Measurements from ENCODE around the gene GALNT17.

The GALNT17 gene

DNA sequence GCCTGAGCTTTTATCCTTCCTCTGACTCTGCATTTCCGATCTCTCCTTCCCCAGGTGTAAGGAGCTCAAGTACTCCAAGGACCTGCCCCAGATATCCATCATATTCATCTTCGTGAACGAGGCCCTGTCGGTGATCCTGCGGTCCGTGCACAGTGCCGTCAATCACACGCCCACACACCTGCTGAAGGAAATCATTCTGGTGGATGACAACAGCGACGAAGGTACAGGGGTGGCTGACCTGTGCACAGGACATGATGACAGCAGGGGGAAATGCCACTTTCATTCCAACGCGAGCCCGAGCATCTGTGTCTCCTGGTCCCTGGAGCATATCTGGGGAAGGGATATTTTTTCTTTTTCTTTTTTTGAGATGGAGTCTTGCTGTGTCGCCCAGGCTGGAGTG is 256.2 kb downstream of the GALNT17 start:
- H3K27ac Mint-ChIP-seq = no peak overlapping the region
- H3K9me3 Mint-ChIP-seq = peaks cover 8% of the 10 kb centered on the region in 2 donors
- no peak overlapping the region for H3K4me3 Mint-ChIP-seq
- peaks cover 2% of the 10 kb centered on the region for H3K36me3 Mint-ChIP-seq (ENCODE audit: insufficient read depth)
- H3K27me3 Mint-ChIP-seq = no peaks in the 10 kb centered on the region
- no peak for DNase-seq
- H3K4me1 Mint-ChIP-seq (ENCODE audit: low read depth in 2 of 2) = no peaks in the 10 kb centered on the region
- ATAC-seq (replicated peaks) = no peak

DNA sequence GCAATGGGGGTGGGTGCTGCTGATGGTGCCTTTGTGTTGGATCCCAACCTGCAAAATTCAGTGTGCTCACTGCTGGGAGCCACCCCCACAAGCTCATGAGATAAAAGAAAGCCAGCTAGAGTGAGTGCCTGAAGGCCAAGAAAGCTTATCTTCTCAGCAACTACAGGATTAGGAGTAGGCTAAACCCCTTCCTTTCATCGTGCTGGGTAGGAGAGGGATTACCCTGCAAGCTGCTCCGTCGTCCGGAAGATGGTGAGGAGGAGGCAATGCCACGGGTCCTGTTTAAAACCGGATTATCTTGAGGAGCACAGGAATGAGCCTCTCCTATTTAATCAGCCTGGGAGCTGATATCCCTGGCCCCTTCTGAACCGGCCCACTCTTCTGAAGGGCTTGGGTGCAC is 258.0 kb downstream of the GALNT17 start:
- Mint-ChIP-seq H3K4me1 (ENCODE audit: low read depth in 2 of 2) (no peaks in the 10 kb centered on the region), H3K27ac (no peak overlapping the region), H3K9me3 (peaks cover 7 to 10% of the 10 kb centered on the region in 2 donors), H3K4me3 (no peak overlapping the region), H3K27me3 (no peaks in the 10 kb centered on the region), H3K36me3 (ENCODE audit: insufficient read depth) (peaks cover 2% of the 10 kb centered on the region)
- ATAC-seq (replicated peaks) (no peak), DNase-seq (no peak)

DNA sequence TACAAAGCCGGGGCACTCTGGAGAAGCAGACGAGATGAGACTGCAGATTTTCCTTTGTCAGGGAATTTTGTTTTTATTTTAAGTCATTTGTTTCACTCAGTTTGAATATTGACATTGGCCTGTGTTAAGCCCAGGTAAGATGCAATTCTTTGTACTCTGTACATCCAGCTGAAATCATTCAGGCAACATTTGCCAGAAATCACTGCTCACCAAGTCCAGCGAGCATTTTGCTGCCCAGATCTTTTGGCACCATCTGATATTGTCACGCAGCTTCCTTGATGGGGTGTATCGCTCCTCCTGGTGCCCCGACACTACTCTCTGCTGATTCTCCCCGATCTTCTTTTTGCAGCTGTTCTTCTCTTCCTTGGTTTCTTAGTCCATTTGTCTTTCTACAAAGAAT is 261.7 kb downstream of the GALNT17 start:
- Mint-ChIP-seq H3K36me3 (ENCODE audit: insufficient read depth) (peaks cover 2% of the 10 kb centered on the region), H3K4me3 (no peak overlapping the region), H3K9me3 (peaks cover 11 to 14% of the 10 kb centered on the region in 2 donors), H3K27ac (no peak overlapping the region), H3K27me3 (no peaks in the 10 kb centered on the region), H3K4me1 (ENCODE audit: low read depth in 2 of 2) (no peaks in the 10 kb centered on the region)
- no peak for DNase-seq
- ATAC-seq (replicated peaks) = no peak

DNA sequence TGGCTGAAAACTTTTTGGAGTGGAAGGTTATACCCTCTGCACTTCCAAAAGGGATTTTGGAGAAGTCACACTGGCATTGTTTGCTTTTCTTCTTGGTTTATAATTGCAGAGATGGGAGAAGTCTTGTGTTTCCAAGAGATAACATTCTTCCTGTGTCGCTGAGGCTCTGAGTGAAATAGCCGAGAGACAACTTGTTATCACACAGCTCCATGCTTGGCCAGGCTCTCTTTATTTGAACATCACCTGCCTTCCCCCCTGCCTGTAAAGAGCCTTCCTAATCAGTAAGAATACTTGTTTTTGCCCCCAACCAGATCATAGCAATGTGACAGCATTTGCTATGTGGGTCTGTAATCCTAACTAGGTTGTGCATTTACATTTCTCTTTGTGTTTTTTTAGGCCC is 270.7 kb downstream of the GALNT17 start:
- no peaks in the 10 kb centered on the region for H3K4me1 Mint-ChIP-seq (ENCODE audit: low read depth in 2 of 2)
- H3K4me3 Mint-ChIP-seq = no peak overlapping the region
- H3K36me3 Mint-ChIP-seq (ENCODE audit: insufficient read depth) = no peaks in the 10 kb centered on the region
- DNase-seq (no peak), ATAC-seq (replicated peaks) (no peak)
- H3K9me3 Mint-ChIP-seq = peaks cover 3 to 12% of the 10 kb centered on the region in 2 donors
- no peak overlapping the region for H3K27ac Mint-ChIP-seq
- no peaks in the 10 kb centered on the region for H3K27me3 Mint-ChIP-seq

DNA sequence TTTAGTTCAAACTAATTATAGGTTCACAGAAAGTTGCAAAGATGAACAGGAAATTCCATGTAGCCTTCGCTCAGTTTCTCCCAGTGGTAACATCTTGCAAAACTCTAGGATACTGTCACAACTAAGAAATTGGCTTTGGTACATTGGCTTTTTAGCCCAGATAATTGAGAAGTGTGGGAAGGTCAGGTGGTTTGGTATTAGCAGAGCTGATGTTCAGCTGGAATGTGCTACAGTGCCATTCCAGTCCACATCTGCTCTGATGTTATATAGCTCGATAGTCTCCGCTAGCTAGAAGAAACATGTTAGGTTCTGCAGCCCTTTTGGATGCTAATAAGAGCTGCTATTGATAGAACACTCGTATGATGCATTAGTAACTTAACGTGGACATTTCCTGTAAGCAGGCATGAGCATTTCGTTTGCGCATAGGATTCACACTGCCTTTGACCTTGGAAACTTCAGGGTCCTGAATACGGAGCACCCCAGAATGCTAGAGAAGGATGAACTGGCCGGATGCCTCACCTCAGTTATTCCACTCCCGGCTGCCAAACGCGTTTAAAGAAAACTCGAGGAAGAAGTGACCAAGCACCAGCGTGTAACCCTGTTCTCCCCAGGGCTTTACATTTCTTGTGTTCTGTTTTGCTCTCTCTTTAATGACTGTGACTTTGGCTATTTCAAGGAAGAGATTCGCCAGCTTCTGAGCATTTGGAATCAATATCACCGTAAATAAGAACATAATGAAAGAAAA is 271.4 kb downstream of the GALNT17 start:
- DNase-seq = no peak
- Mint-ChIP-seq H3K36me3 (ENCODE audit: insufficient read depth) (no peaks in the 10 kb centered on the region), H3K9me3 (peaks cover 1 to 8% of the 10 kb centered on the region in 2 donors), H3K4me3 (no peak overlapping the region), H3K27ac (no peak overlapping the region), H3K27me3 (no peaks in the 10 kb centered on the region), H3K4me1 (ENCODE audit: low read depth in 2 of 2) (no peaks in the 10 kb centered on the region)
- ATAC-seq (replicated peaks) = no peak

DNA sequence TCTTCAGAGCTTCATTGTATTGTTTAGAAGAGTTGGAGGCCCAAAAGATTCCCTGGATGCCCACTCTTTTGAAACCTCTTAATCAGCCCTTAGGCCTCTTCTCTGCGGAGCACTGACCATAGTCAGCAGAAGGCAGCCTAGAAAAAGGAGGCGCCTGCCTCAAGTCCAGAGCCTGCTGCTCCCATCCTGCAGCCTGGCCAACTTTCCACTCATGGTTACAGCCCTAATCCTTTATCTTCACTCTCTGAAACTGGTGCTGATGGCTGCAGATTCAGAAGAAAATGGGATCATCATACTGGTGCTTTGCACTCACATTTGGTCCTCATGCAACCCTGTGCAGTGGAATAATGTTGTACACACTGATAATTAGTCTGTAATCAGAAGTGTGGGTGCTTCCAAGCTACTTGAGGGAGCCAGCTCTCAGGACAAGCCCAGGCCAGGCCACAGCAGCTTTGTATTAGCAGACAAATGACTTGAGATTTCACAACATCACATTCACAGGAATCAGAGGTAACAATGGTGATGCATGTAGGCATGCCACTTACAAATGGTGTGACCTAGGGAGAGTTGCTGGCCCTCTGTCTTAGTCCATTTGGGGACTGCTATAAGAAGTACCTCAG is 272.9 kb downstream of the GALNT17 start:
- peaks cover 4 to 7% of the 10 kb centered on the region in 2 donors for H3K9me3 Mint-ChIP-seq
- no peak overlapping the region for H3K4me3 Mint-ChIP-seq
- H3K36me3 Mint-ChIP-seq (ENCODE audit: insufficient read depth) = no peaks in the 10 kb centered on the region
- H3K27me3 Mint-ChIP-seq = no peaks in the 10 kb centered on the region
- H3K4me1 Mint-ChIP-seq (ENCODE audit: low read depth in 2 of 2) = no peaks in the 10 kb centered on the region
- no peak for ATAC-seq (replicated peaks)
- no peak for DNase-seq
- no peak overlapping the region for H3K27ac Mint-ChIP-seq

DNA sequence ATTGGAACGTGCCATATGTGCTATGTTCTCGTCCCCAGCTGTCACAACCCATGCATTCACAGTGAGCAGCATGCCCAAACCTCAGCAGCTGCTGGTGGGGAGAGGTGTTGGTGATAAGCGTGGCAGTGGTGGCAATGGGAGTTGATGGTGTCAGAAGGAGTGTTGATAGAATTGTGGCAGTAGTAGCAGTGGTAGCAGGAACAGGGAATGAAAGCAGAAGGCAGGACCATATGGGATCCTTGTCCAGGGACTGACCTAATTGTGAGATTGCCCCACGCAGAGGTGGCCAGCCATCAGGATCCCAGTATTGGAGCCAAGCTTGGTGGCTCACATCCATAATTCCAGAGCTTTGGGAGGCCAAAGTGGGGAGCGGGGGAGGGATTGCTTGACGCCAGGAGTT is 276.3 kb downstream of the GALNT17 start:
- ATAC-seq (replicated peaks) = no peak
- Mint-ChIP-seq H3K4me1 (ENCODE audit: low read depth in 2 of 2) (no peaks in the 10 kb centered on the region), H3K9me3 (peaks cover 12 to 19% of the 10 kb centered on the region in 2 donors), H3K27ac (no peak overlapping the region), H3K36me3 (ENCODE audit: insufficient read depth) (no peaks in the 10 kb centered on the region), H3K4me3 (no peak overlapping the region), H3K27me3 (no peaks in the 10 kb centered on the region)
- DNase-seq = no peak

DNA sequence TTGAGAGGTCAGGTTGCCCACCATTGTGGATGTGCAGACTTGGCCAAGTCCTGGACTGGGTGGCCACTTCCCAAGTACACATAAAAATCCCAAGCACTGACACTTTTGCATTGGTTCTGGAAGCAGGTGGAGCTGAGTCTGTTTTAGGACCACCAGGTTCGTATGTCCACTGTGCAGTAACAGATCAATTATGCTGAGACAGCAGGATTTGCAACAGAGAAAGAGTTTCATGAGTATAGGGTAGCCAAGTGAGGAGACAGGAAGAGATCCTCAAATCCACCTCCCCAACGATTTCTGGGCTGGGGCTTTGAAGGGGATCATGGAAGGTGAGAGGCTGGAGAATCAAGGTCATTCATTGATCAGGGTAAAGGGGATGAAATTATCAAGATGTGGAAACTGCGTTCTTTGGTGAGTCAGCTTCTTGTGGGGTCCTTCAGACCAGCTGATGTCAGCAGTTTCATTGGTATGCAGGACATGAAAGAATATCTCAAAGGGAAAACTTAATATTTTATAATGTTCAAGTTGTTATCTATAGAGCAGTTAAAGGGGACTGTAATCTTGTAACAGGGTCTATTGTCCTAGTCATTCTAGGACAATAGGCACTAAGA is 277.7 kb downstream of the GALNT17 start:
- ATAC-seq (replicated peaks) (no peak), DNase-seq (no peak)
- H3K27me3 Mint-ChIP-seq = no peaks in the 10 kb centered on the region
- H3K9me3 Mint-ChIP-seq = peaks cover 12 to 19% of the 10 kb centered on the region in 2 donors
- H3K4me1 Mint-ChIP-seq (ENCODE audit: low read depth in 2 of 2) = no peaks in the 10 kb centered on the region
- H3K36me3 Mint-ChIP-seq (ENCODE audit: insufficient read depth) = no peaks in the 10 kb centered on the region
- no peak overlapping the region for H3K27ac Mint-ChIP-seq
- no peak overlapping the region for H3K4me3 Mint-ChIP-seq

DNA sequence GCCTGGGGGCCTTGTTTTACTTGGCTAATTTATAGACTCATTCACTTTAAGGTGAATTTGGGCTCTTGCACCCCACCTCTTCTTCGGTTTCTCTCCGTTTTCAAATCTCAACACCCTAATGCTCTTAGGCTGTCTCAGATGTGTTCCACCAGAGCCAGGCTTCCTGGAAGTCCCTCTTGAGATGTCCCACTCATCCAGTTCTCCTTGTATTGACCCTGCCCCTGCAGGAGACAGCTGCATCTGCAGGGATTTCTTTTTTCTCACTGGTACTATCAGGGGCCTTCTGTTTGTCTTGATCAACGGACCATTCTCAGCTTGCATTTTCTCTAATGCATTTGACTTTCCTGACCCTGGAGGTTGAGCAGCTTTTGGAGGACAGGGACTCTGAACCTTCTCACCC is 279.5 kb downstream of the GALNT17 start:
- Mint-ChIP-seq H3K27ac (no peak overlapping the region), H3K4me1 (ENCODE audit: low read depth in 2 of 2) (no peaks in the 10 kb centered on the region), H3K9me3 (peaks cover 15 to 19% of the 10 kb centered on the region in 2 donors), H3K36me3 (ENCODE audit: insufficient read depth) (peaks cover 4% of the 10 kb centered on the region), H3K4me3 (no peak overlapping the region), H3K27me3 (no peaks in the 10 kb centered on the region)
- DNase-seq (no peak), ATAC-seq (replicated peaks) (no peak)

DNA sequence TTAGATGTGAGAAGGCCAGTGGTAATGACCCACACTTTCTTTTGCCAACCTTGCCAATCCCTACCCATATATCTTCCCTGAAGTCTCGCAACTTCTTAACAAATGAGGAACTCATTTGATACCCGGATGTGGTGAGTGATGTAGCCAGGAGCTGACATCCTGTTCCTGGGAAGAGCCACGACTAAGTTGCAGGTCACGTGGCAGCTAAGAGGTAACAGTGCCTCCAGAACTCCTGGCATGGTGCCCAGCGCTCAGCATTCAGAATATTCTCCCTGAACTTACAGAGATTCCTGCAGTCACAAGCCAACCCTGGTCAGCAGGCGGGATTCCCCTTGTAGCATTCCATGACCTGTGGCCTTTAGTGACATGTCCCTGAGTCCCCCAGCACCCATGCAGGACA is 282.5 kb downstream of the GALNT17 start:
- H3K27me3 Mint-ChIP-seq = no peaks in the 10 kb centered on the region
- H3K9me3 Mint-ChIP-seq = peaks cover 17 to 29% of the 10 kb centered on the region in 2 donors
- no peak for DNase-seq
- H3K4me1 Mint-ChIP-seq (ENCODE audit: low read depth in 2 of 2) = no peaks in the 10 kb centered on the region
- peaks cover 4% of the 10 kb centered on the region for H3K36me3 Mint-ChIP-seq (ENCODE audit: insufficient read depth)
- ATAC-seq (replicated peaks) = no peak
- no peak overlapping the region for H3K4me3 Mint-ChIP-seq
- H3K27ac Mint-ChIP-seq = no peak overlapping the region

DNA sequence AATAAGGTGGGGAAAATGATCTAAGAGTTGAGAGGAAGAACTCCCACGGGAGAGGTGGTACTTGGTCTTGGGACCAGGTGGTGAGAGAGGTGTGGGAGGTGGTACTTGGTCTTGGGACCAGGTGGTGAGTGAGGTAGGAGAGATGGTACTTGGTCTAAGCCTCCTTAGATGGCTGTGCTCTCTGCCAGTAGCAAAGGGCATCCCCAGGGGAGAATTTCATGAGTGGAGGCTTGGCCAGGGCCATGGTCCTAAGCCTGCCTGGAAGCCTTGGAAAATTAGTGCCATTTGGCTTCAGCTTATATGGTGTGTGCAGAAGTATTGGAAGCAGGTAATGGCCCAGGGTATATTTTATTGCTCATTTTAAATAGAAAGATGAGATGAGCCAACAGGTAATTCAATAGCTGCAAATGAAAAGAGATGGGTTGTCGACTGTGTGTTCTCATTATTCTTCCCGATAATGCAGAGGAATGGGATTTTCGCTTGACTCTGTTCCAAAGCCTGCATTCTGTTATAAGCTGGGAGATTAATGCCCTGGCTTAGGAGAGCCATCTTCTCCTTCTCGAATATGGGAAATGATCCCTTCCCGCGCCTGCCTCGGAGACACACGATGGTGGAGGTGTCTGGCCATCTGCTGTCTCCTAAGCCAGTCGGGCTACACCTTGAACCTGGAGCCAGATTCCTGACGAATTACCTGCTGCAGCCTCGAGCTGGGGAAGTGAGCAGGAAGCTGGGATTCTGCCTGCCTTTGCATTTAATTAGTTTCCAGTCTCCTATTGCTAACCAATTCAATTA is 287.8 kb downstream of the GALNT17 start:
- Mint-ChIP-seq H3K36me3 (ENCODE audit: insufficient read depth) (peaks cover 4% of the 10 kb centered on the region), H3K27ac (no peak overlapping the region), H3K9me3 (peaks cover 7 to 15% of the 10 kb centered on the region in 2 donors), H3K27me3 (no peaks in the 10 kb centered on the region), H3K4me3 (no peak overlapping the region), H3K4me1 (ENCODE audit: low read depth in 2 of 2) (no peaks in the 10 kb centered on the region)
- DNase-seq = no peak
- ATAC-seq (replicated peaks) = no peak

DNA sequence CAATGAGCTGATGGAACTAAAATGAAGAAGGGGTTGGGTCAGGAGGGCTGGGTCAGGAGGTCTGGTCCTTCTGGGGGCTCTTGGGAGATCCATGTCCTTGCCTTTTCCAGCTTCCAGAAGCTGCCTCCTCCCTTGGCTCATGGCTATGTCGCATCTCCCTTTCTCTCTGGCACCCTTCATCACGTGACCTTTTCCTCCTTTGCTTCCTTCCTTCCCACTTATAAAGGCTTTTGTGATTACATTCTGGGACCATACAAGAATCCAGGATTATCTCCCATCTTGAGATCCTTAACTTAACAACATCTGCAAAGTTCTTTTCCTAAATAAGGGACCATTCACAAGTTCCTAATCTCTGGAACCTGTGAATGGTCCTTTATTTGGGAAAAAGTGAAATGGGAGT is 290.2 kb downstream of the GALNT17 start:
- DNase-seq (no peak), ATAC-seq (replicated peaks) (no peak)
- no peaks in the 10 kb centered on the region for H3K4me1 Mint-ChIP-seq (ENCODE audit: low read depth in 2 of 2)
- H3K36me3 Mint-ChIP-seq (ENCODE audit: insufficient read depth) = no peaks in the 10 kb centered on the region
- H3K9me3 Mint-ChIP-seq = peaks cover 5 to 15% of the 10 kb centered on the region in 2 donors
- H3K27me3 Mint-ChIP-seq = no peaks in the 10 kb centered on the region
- H3K4me3 Mint-ChIP-seq = no peak overlapping the region
- no peak overlapping the region for H3K27ac Mint-ChIP-seq

DNA sequence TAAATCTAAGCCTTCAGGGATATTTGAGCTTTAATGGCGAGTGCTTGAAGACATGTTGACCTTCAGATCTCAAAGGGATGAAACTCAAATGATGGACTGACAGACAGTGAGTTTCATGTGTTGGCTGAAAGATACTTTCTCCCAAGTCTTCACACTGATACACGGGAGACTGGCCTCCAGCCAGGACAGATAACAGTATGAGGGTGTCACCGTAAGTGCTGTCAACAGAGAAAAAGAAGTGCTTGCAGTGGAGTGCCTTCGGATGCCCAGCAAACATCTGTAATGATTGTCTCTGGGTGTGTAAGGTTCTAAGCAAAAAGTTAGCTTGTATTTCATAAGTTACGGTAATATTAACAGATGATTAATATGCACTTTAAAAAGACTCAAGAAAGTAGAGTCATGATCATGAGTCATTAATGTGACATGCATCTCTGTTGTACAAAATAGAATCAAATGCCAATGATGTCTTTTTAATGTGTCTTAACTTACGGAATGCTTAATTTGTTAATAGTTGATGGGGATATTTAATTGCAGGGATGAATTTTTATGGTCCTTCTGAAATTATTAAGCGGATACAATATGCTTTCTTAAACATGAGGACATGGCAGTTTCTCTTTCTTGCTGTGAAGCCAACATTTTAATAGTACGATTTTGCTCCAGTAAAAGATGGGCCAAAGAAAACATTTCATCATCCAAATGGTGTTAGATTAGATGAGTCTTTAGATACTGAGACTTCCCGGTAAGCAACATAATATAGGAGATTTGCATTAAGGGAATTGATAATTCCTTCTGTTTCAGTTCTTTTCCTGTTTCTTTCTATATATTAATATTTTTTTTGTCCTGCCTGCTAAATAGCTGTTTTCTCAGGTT is 292.5 kb downstream of the GALNT17 start:
- DNase-seq (no peak), ATAC-seq (replicated peaks) (no peak)
- Mint-ChIP-seq H3K4me1 (ENCODE audit: low read depth in 2 of 2) (no peaks in the 10 kb centered on the region), H3K27me3 (no peaks in the 10 kb centered on the region), H3K27ac (no peak overlapping the region), H3K4me3 (no peak overlapping the region), H3K9me3 (peaks cover 3 to 4% of the 10 kb centered on the region in 2 donors), H3K36me3 (ENCODE audit: insufficient read depth) (no peaks in the 10 kb centered on the region)

Measured in effector memory CD8-positive, alpha-beta T cell (primary cell).